Upper lobe of left lung (tissue), 4 donors: ENCODE data around the gene CYSRT1.

Source experiments
- CTCF ChIP-seq, 6 experiments: fragments of 450-650 bp in 4 of 6; fragments of 200-600 bp in 2 of 6; sonication (generic) in 2 of 6; IDR thresholded peaks; one replicate each; pipeline ENCODE4 v1.5.1; 2016 to 2019; ENCODE audit warnings: antibody characterized with exemption in 6 of 6
- EP300 ChIP-seq, 4 donors: sonication (generic); formaldehyde crosslinking; IDR thresholded peaks; one replicate each; pipeline ENCODE4 v1.5.1; 2017; ENCODE audit warnings: antibody characterized with exemption in 4 of 4, control low read depth in 2 of 4
- POLR2A ChIP-seq, 4 donors: fragments of 450-650 bp; IDR thresholded peaks; one replicate each; pipeline ENCODE4 v1.5.1; 2016 to 2017; ENCODE audit warnings: antibody characterized with exemption in 4 of 4, mild to moderate bottlenecking in 2 of 4
- POLR2AphosphoS5 ChIP-seq, 2 donors: sonication (generic); formaldehyde crosslinking; IDR thresholded peaks; one replicate each; pipeline ENCODE4 v1.5.1; 2017; ENCODE audit warnings: antibody characterized with exemption in 2 of 2

DNA sequence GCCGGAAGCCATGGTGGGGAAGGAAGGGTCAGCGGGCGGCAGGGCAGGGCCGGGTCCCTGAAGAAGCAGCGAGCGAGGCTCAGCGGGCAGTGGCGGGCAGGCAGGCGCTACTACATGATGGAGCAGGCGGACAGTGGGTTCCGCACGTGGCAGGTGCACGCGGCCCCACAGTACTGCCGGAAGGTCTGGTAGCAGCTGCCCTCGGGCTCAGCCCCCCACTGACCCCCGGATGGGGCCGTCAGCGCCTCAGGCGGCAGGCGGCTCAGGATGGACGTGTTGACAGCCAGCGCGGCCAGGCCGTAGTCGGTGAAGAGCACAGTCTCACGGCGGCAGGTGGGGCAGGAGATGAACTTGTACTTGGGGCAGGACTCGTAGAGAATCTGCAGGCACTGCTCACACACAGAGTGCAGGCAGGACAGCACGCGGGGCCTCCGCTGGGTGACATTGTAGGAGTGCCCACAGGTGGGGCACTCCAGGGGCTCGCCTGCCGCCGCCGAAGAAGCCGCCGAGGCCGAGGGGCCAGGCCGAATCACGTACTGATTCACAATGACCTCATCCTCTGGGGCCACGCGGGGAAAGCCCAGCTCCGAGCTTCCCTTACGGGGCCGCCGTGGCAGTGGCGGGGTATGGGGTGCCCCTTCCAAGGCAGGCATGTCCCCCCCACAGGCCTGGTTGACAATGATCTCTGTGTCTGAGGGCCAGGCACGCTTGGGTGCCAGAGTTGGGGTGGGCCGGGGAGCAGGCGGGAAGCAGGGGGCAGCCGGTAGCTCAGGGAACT is 4.5 kb upstream of the CYSRT1 start:
- TF ChIP-seq CTCF (IDR thresholded peaks at IDR 0.05), result no peak
- TF ChIP-seq EP300 (IDR thresholded peaks at IDR 0.05), result no peak
- TF ChIP-seq POLR2A (IDR thresholded peaks at IDR 0.05), result no peak
- TF ChIP-seq POLR2AphosphoS5 (IDR thresholded peaks at IDR 0.05), result no peak
